Renal cortical epithelial cell (primary cell): ENCODE results near the gene TAF8. TPM values are rescaled to one million over a fixed set of nuclear protein-coding genes. Genes with fewer than 3 reads are reported as not detected.
"Not testable (repeated sequence)": the region's sequence is repeated elsewhere in the genome, so short reads cannot be mapped to it uniquely, and the experiment has no call there.

ENCODE experiments used
- DNase-seq: peaks from one replicate; pipeline ENCODE4 v3.0.0-alpha.2; 2011; ENCODE audit warnings: low read depth
- total RNA-seq: library from RNA; depleted of rRNA; stranded (reverse); fragments of >200 nt; gene quantifications from 2 replicates; pipeline ENCODE4 v1.2.3, GENCODE V29; 2014

TAF8 gene
- total RNA-seq = 18.1 and 20.3 TPM in 2 replicates

GRCh38 chr6:42050297-42051267 lies at the start of gene TAF8:
Gene TAF8, plus strand, starts transcription at chr6:42050524. Its CDS starts 18 bp downstream, at chr6:42050542.
- peak; percentile 86 for DNase-seq

GRCh38 chr6:42001506-42001905 lies 48.8 kb upstream of the TAF8 start:
- DNase-seq = no peak

GRCh38 chr6:42003658-42004057 lies 46.7 kb upstream of the TAF8 start:
- not testable (repeated sequence) for DNase-seq

- no peak for DNase-seq
These were observed 42.8 kb upstream of the TAF8 start for GRCh38 chr6:42007286-42008137.

- DNase-seq = not testable (repeated sequence)
These were observed 42.2 kb upstream of the TAF8 start for GRCh38 chr6:42008138-42008528.

GRCh38 chr6:42009844-42010184 lies 40.5 kb upstream of the TAF8 start:
- peak; percentile 33 for DNase-seq

GRCh38 chr6:42010185-42010891 lies 40.0 kb upstream of the TAF8 start:
- DNase-seq = peak; percentile 53

- DNase-seq = no peak
These were observed 39.4 kb upstream of the TAF8 start for GRCh38 chr6:42010909-42011308.

- peak; percentile 83 for DNase-seq
These were observed 37.7 kb upstream of the TAF8 start for GRCh38 chr6:42012501-42013133.

- peak; percentile 88 for DNase-seq
These were observed 37.2 kb upstream of the TAF8 start for GRCh38 chr6:42013134-42013516.

- DNase-seq = peak; percentile 69
These were observed 33.2 kb upstream of the TAF8 start for GRCh38 chr6:42017021-42017643.

- no peak for DNase-seq
These were observed 29.4 kb upstream of the TAF8 start for GRCh38 chr6:42020967-42021366.

GRCh38 chr6:42021847-42022754 lies 28.2 kb upstream of the TAF8 start:
- no peak for DNase-seq

GRCh38 chr6:42022755-42023384 lies 27.5 kb upstream of the TAF8 start:
- no peak for DNase-seq

GRCh38 chr6:42025066-42025844 lies 25.1 kb upstream of the TAF8 start:
- DNase-seq = no peak

GRCh38 chr6:42025845-42026243 lies 24.5 kb upstream of the TAF8 start:
- DNase-seq = no peak

GRCh38 chr6:42026540-42026939 lies 23.8 kb upstream of the TAF8 start:
- no peak for DNase-seq

- DNase-seq = no peak
These were observed 21.9 kb upstream of the TAF8 start for GRCh38 chr6:42028234-42029061.
